ENCODE data around the gene IER5L.

DNA sequence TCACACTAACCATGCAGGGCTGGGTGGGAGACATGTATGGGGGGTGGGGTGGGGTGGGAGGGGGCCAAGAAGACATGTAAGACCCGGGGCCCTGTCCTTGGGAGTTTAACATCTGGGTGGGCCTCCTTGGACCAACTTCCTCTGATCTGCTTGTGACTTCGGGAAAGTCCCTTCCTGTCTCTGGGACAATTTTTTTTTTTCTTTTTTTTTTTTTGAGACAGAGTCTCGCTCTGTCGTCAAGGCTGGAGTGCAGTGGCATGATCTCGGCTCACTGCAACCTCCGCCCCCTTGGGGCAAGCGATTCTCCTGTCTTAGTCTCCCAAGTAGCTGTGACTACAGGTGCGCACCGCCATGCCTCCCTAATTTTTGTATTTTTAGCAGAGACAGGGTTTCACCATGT lies 23.8 kb upstream of the IER5L start:
- TF ChIP-seq EZH2phosphoT487 (IDR thresholded peaks at IDR 0.05; ENCODE audit: insufficient read depth, low read depth) (no peak), EZH2 (IDR thresholded peaks at IDR 0.05; ENCODE audit: insufficient read depth, poor library complexity, severe bottlenecking) (no peak)

All from GM23248 (cell line).